SK-N-SH (cell line): ENCODE data around the gene SEH1L. TPM values are rescaled to one million over a fixed set of nuclear protein-coding genes. Genes with fewer than 3 reads are reported as not detected.

Experiments
- CTCF ChIA-PET: fragments of 300-600, 350-600 bp; formaldehyde crosslinking; extraction: SDS; loops from one replicate; lab custom pipeline; 2021; lab: Yijun Ruan, JAX
- POLR2A ChIA-PET: fragments of 350-600 bp; sonication (Branson Sonifier 250); formaldehyde crosslinking; extraction: SDS; loops from one replicate; lab custom pipeline; 2020; ENCODE audit warnings: antibody characterized with exemption, inconsistent platforms; lab: Yijun Ruan, JAX
- DNase-seq: peaks from one replicate; pipeline ENCODE4 v3.0.0; 2012
- H2AFZ ChIP-seq: fragments of 200-600 bp; sonication (generic); 2 replicates; pipeline ENCODE4 v1.8.1; 2016; ENCODE audit warnings: antibody characterized with exemption, mild to moderate bottlenecking, low read depth
- H3F3A ChIP-seq: fragments of 200-600 bp; sonication (generic); replicated peaks from 2 replicates; pipeline ENCODE3; 2016; ENCODE audit warnings: antibody characterized with exemption, mild to moderate bottlenecking; ENCODE audit not compliant: insufficient read depth
- H3K27ac ChIP-seq, 2 experiments: fragments of 200-500 bp in 1 of 2; fragments of 200-600 bp in 1 of 2; sonication (Bioruptor generic) in 1 of 2; sonication (generic), shearing (Covaris generic) in 1 of 2; 2 replicates each; pipeline versions ENCODE4 v1.5.1 to v1.6.1; 2014 to 2016; ENCODE audit warnings: low read depth in 2 of 2, inconsistent platforms in 1 of 2, low read length in 1 of 2, mild to moderate bottlenecking in 1 of 2, mixed read lengths in 1 of 2
- H3K27me3 ChIP-seq: fragments of 200-600 bp; sonication (generic), shearing (Covaris generic); 2 replicates; pipeline ENCODE4 v1.6.1; 2016; ENCODE audit warnings: mixed run types; ENCODE audit not compliant: insufficient read depth
- H3K36me3 ChIP-seq, 2 experiments: fragments of 200-500 bp in 1 of 2; fragments of 200-600 bp in 1 of 2; sonication (Bioruptor generic) in 1 of 2; sonication (generic) in 1 of 2; replicated peaks in 1 of 2; 2 replicates each; pipeline versions ENCODE3 to v1.5.1; 2014 to 2016; ENCODE audit warnings: low read length in 1 of 2, mild to moderate bottlenecking in 1 of 2; ENCODE audit not compliant: insufficient read depth in 2 of 2, control insufficient read depth in 1 of 2
- H3K4me1 ChIP-seq, 2 experiments: fragments of 200-500 bp in 1 of 2; fragments of 200-600 bp in 1 of 2; sonication (Bioruptor generic) in 1 of 2; sonication (generic), shearing (Covaris generic) in 1 of 2; 2 replicates each; pipeline versions ENCODE4 v1.5.1 to v1.6.1; 2014 to 2016; ENCODE audit warnings: low read depth in 1 of 2, low read length in 1 of 2, mixed run types in 1 of 2; ENCODE audit not compliant: insufficient read depth in 2 of 2, control insufficient read depth in 1 of 2
- H3K4me2 ChIP-seq: fragments of 200-600 bp; sonication (generic), shearing (Covaris generic); 2 replicates; pipeline ENCODE4 v1.6.1; 2017; ENCODE audit warnings: mixed run types
- H3K4me3 ChIP-seq, 2 experiments: fragments of 200-500 bp in 1 of 2; fragments of 200-600 bp in 1 of 2; sonication (Bioruptor generic) in 1 of 2; sonication (generic), shearing (Covaris generic) in 1 of 2; 2 replicates each; pipeline versions ENCODE4 v1.5.1 to v1.8.1; 2014 to 2016; ENCODE audit warnings: low read depth in 2 of 2, inconsistent platforms in 1 of 2, low read length in 1 of 2, mild to moderate bottlenecking in 1 of 2, mixed read lengths in 1 of 2, moderate library complexity in 1 of 2
- H3K79me2 ChIP-seq: fragments of 200-600 bp; sonication (generic); 2 replicates; pipeline ENCODE4 v1.8.1; 2017; ENCODE audit warnings: mild to moderate bottlenecking; ENCODE audit not compliant: insufficient read depth
- H3K9ac ChIP-seq: fragments of 200-600 bp; sonication (generic); 2 replicates; pipeline ENCODE4 v1.6.1; 2017; ENCODE audit warnings: mixed run types
- H3K9me2 ChIP-seq: fragments of 200-600 bp; sonication (generic); 2 replicates; pipeline ENCODE4 v1.6.1; 2017; ENCODE audit warnings: mixed run types
- H3K9me3 ChIP-seq: fragments of 200-600 bp; sonication (generic); 2 replicates; pipeline ENCODE4 v1.6.1; 2017; ENCODE audit warnings: mixed run types, mild to moderate bottlenecking, moderate library complexity
- H4K20me1 ChIP-seq: fragments of 200-600 bp; sonication (generic); 2 replicates; pipeline ENCODE4 v1.6.1; 2017; ENCODE audit warnings: mild to moderate bottlenecking, mixed run types; ENCODE audit not compliant: insufficient read depth
- ELF1 ChIP-seq: IDR thresholded peaks from 2 replicates; pipeline ENCODE4 v1.4.0; 2012
- FOSL2 ChIP-seq: IDR thresholded peaks from 2 replicates; pipeline ENCODE4 v1.4.0; 2012; ENCODE audit warnings: low read depth, mild to moderate bottlenecking, moderate library complexity, borderline replicate concordance
- FOXJ3 ChIP-seq: sonication (generic); formaldehyde crosslinking; IDR thresholded peaks from 2 replicates; pipeline ENCODE4 v1.5.1; 2020; ENCODE audit warnings: mild to moderate bottlenecking, missing genetic modification reagents
- FOXM1 ChIP-seq: IDR thresholded peaks from 2 replicates; pipeline ENCODE4 v1.4.0; 2012; ENCODE audit warnings: low read depth, mild to moderate bottlenecking
- GATA2 ChIP-seq: sonication (generic); formaldehyde crosslinking; IDR thresholded peaks from 2 replicates; pipeline ENCODE4 v1.5.0; 2020; ENCODE audit warnings: mild to moderate bottlenecking, missing genetic modification reagents
- IRF3 ChIP-seq: fragments of 150-350 bp; IDR thresholded peaks from 2 replicates; pipeline ENCODE4 v1.6.1; 2016; ENCODE audit warnings: mild to moderate bottlenecking, low read depth, low read length
- JUND ChIP-seq: IDR thresholded peaks from 2 replicates; pipeline ENCODE4 v1.4.0; 2012
- PBX3 ChIP-seq: IDR thresholded peaks from 2 replicates; pipeline ENCODE4; 2012
- RAD21 ChIP-seq: IDR thresholded peaks from 2 replicates; pipeline ENCODE4 v1.6.1; 2012; ENCODE audit warnings: mild to moderate bottlenecking, low read length
- RCOR1 ChIP-seq: fragments of 150-350 bp; IDR thresholded peaks from 2 replicates; pipeline ENCODE4 v1.6.1; 2017; ENCODE audit warnings: antibody characterized with exemption, low read length
- REST ChIP-seq: IDR thresholded peaks from 2 replicates; pipeline ENCODE4 v1.6.1; 2012; ENCODE audit warnings: mild to moderate bottlenecking, low read depth, low read length, moderate library complexity
- SMC3 ChIP-seq: IDR thresholded peaks from 2 replicates; pipeline ENCODE4 v1.6.1; 2012; ENCODE audit warnings: low read depth, low read length, improper control_type of control experiment
- TAF1 ChIP-seq: IDR thresholded peaks from 2 replicates; pipeline ENCODE4 v1.6.1; 2012; ENCODE audit warnings: low read depth, mild to moderate bottlenecking, low read length, moderate library complexity, borderline replicate concordance
- TEAD4 ChIP-seq: IDR thresholded peaks from 2 replicates; pipeline ENCODE4 v1.4.0; 2012; ENCODE audit warnings: mild to moderate bottlenecking, borderline replicate concordance; ENCODE audit not compliant: insufficient read depth
- USF1 ChIP-seq: IDR thresholded peaks from 2 replicates; pipeline ENCODE4 v1.4.0; 2012; ENCODE audit warnings: low read depth, borderline replicate concordance
- YY1 ChIP-seq: IDR thresholded peaks from 2 replicates; pipeline ENCODE4 v1.4.0; 2012; ENCODE audit warnings: low read depth, mild to moderate bottlenecking
- ZBTB33 ChIP-seq: IDR thresholded peaks from 2 replicates; pipeline ENCODE4 v1.4.0; 2012; ENCODE audit warnings: low read depth, borderline replicate concordance
- WGBS: methylation state at CpG from one replicate; pipeline ENCODE4 v1.1.6; 2017; ENCODE audit warnings: low lambda C conversion rate; 5-methylcytosine and 5-hydroxymethylcytosine counted together
- polyA plus RNA-seq, 3 experiments: library from polyadenylated mRNA; depleted of rRNA; stranded (reverse); fragments of >200 nt; gene quantifications; 2 replicates each; pipeline ENCODE4 v1.2.3, GENCODE V29; 2012

The SEH1L gene
- polyA plus RNA-seq, 1 of the 3 experiments (the other 2 are of a cell fraction): 29.8 TPM

GRCh38 chr18:12943215-12943614 is 4.6 kb upstream of the SEH1L start (continued):
- TF ChIP-seq USF1: no peak
- TF ChIP-seq TAF1: no peak

- no peaks in the 10 kb centered on the region for H3K9me3 ChIP-seq
- H3K36me3 ChIP-seq: peaks cover 0 to 2% of the 10 kb centered on the region in 2 experiments
- no peak overlapping the region for H3K4me3 ChIP-seq
- POLR2A ChIA-PET: no interaction called here
- H4K20me1 ChIP-seq: no peaks in the 10 kb centered on the region
- no peak overlapping the region for H3K9ac ChIP-seq
- H3K4me1 ChIP-seq: no peaks in the 10 kb centered on the region; a peak in 2 of 4 replicates
- DNase-seq: no peak
- peaks cover 22% of the 10 kb centered on the region for H3F3A ChIP-seq
- CTCF ChIA-PET: interaction anchor here (1.0 to 5.1 kb wide), 5 partner anchors 10 to 686 kb away, joined by 3 to 41 read pairs (median 5); no protein-coding TSS in a partner anchor
- TF ChIP-seq SMC3: no peak
- TF ChIP-seq JUND: no peak
- no peak for TF ChIP-seq ELF1
- no peak for TF ChIP-seq REST
- WGBS: 80% methylated on average over 4 of the region's 4 CpGs
- no peaks in the 10 kb centered on the region for H3K9me2 ChIP-seq
- no peaks in the 10 kb centered on the region for H3K27me3 ChIP-seq
- no peak overlapping the region for H3K27ac ChIP-seq
- peaks cover 8% of the 10 kb centered on the region for H3K79me2 ChIP-seq
- H3K4me2 ChIP-seq: no peak overlapping the region
- H2AFZ ChIP-seq: no peak overlapping the region
Measured at GRCh38 chr18:12944709-12945108, 3.1 kb upstream of the SEH1L start.

- peaks cover 0 to 7% of the 10 kb centered on the region in 2 experiments; a peak in 3 of 4 replicates for H3K4me1 ChIP-seq
- H3K27me3 ChIP-seq: no peaks in the 10 kb centered on the region
- H3K27ac ChIP-seq: peak overlapping the region; percentile 89 to 95
- no peaks in the 10 kb centered on the region for H3K9me2 ChIP-seq
- peak overlapping the region; percentile 100 for H3K4me2 ChIP-seq
- peak; percentile 36 for DNase-seq
- POLR2A ChIA-PET: no interaction called here
- CTCF ChIA-PET: interaction anchor here (5.1 kb wide), 1 partner anchor 12 kb away, joined by 41 read pairs; no protein-coding TSS in a partner anchor
- H3K4me3 ChIP-seq: peak overlapping the region; percentile 71 to 90
- peak overlapping the region; percentile 93 for H3K9ac ChIP-seq
- no peaks in the 10 kb centered on the region for H4K20me1 ChIP-seq
- no peaks in the 10 kb centered on the region for H3K9me3 ChIP-seq
- H3K36me3 ChIP-seq: peaks cover 0 to 9% of the 10 kb centered on the region in 2 experiments
- peak overlapping the region; percentile 94 for H2AFZ ChIP-seq
- H3K79me2 ChIP-seq: peaks cover 28% of the 10 kb centered on the region
- peaks cover 22% of the 10 kb centered on the region for H3F3A ChIP-seq
- 3% methylated on average over 15 of the region's 15 CpGs for WGBS
- TF ChIP-seq YY1 (no peak), FOXJ3 (CRISPR knock-in tag) (no peak), FOSL2 (no peak), PBX3 (peak; percentile 67), IRF3 (no peak), TEAD4 (peak; percentile 83), RAD21 (no peak), ELF1 (no peak), FOXM1 (no peak), RCOR1 (no peak), ZBTB33 (no peak), GATA2 (CRISPR knock-in tag) (no peak)
Measured at GRCh38 chr18:12946549-12947284, 1.1 kb upstream of the SEH1L start.
